Measurements from ENCODE around the gene CHD6. TPM values are rescaled to one million over a fixed set of nuclear protein-coding genes. Genes with fewer than 3 reads are reported as not detected.

The CHD6 gene
- polyA plus RNA-seq, 1 donor (not counting 4 experiments of a cell fraction or from before 2014, with no cell fraction given), result 6.8 TPM

DNA sequence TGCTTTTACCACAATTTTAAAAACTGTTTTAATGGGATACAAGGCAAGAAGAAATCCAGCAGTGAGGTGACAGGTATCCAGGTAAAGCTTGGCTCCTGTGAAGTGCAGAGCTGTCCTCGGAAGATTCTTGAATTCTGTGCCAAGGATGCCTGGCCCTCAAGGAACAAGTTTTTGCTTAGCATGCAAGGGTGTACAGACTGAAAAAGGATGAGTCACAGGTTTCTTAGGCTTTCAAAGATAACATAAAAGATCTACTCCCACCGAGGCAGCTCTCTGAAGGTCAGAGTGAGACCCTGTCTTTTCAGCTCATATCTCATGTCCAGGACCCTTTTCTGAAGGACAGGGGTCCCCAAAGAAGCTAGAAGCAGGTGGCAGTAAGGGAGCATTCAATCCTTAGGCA, 83.3 kb downstream of the CHD6 start:
- H3K4me1 ChIP-seq (ENCODE audit: control insufficient read depth, extremely low read depth, insufficient read depth, low read length), result peaks cover 6% of the 10 kb centered on the region
- no peak overlapping the region for H3K9ac ChIP-seq (ENCODE audit: control insufficient read depth, extremely low read depth, insufficient read depth, low read length)
- H3K4me2 ChIP-seq (ENCODE audit: control insufficient read depth, extremely low read depth, insufficient read depth, low read depth, low read length), result no peak overlapping the region
- no peak overlapping the region for H2AFZ ChIP-seq (ENCODE audit: control insufficient read depth, low read length)
- H3K79me2 ChIP-seq (ENCODE audit: control insufficient read depth, insufficient read depth, low read length), result no peaks in the 10 kb centered on the region
- H3K9me3 ChIP-seq (ENCODE audit: control insufficient read depth, low read depth, low read length), result no peaks in the 10 kb centered on the region
- no peaks in the 10 kb centered on the region for H3K9me1 ChIP-seq (ENCODE audit: control insufficient read depth, extremely low read depth, insufficient read depth, low read length)
- DNase-seq (ENCODE audit: low read depth, low spot score) (no peak), FAIRE-seq (no peak)
- H3K36me3 ChIP-seq (ENCODE audit: control insufficient read depth in 2 of 2, extremely low read depth in 1 of 2, insufficient read depth in 2 of 2, low read length in 2 of 2), result peaks cover 3 to 8% of the 10 kb centered on the region in 2 experiments
- no peak overlapping the region for H3K4me3 ChIP-seq (ENCODE audit: control insufficient read depth in 2 of 3, extremely low read depth in 1 of 3, insufficient read depth in 2 of 3, low read depth in 1 of 3, low read length in 3 of 3)
- no peak for TF ChIP-seq EZH2 (IDR thresholded peaks at IDR 0.05; ENCODE audit: low read length)
- TF ChIP-seq, protein P1, sequence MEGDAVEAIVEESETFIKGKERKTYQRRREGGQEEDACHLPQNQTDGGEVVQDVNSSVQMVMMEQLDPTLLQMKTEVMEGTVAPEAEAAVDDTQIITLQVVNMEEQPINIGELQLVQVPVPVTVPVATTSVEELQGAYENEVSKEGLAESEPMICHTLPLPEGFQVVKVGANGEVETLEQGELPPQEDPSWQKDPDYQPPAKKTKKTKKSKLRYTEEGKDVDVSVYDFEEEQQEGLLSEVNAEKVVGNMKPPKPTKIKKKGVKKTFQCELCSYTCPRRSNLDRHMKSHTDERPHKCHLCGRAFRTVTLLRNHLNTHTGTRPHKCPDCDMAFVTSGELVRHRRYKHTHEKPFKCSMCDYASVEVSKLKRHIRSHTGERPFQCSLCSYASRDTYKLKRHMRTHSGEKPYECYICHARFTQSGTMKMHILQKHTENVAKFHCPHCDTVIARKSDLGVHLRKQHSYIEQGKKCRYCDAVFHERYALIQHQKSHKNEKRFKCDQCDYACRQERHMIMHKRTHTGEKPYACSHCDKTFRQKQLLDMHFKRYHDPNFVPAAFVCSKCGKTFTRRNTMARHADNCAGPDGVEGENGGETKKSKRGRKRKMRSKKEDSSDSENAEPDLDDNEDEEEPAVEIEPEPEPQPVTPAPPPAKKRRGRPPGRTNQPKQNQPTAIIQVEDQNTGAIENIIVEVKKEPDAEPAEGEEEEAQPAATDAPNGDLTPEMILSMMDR (optimal IDR thresholded peaks at IDR 0.05 in 1 of 3, IDR thresholded peaks at IDR 0.05 in 1 of 3, conservative IDR thresholded peaks at IDR 0.05 in 1 of 3; ENCODE audit: extremely low read depth in 1 of 3, insufficient read depth in 2 of 3, low read length in 3 of 3), result no peak
- no peaks in the 10 kb centered on the region for H4K20me1 ChIP-seq (ENCODE audit: control insufficient read depth, extremely low read depth, insufficient read depth, low read length)
- H3K27me3 ChIP-seq (ENCODE audit: control insufficient read depth, extremely low read depth, insufficient read depth, low read length), result no peaks in the 10 kb centered on the region
- H3K27ac ChIP-seq (ENCODE audit: control insufficient read depth, insufficient read depth, low read length), result no peak overlapping the region
- dilution Hi-C loops (cut with MboI; ENCODE audit: extremely low pct_ligation_motif_present, low sequenced_read_pairs), result no loop called here

DNA sequence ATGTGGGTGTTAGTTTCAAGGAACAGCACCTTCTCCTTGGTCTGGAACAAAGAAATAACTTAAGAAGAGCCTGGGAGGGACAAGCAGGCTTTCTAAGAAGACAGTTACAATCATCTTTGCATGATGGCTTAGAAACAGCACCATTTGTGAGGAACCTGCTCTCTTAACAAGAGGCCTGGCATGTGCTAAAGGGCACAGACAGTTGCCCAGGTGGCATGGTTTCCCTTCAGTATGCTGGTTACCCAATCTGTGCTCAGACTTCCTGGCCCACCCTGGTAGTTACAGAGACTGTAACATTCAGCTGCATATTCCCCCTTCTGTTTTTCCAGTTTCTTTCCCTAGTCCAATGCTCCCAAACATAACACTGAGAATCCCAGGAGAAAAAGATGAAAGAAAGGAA, 84.0 kb downstream of the CHD6 start:
- H3K9me3 ChIP-seq (ENCODE audit: control insufficient read depth, low read depth, low read length), result no peaks in the 10 kb centered on the region
- no peak overlapping the region for H3K4me2 ChIP-seq (ENCODE audit: control insufficient read depth, extremely low read depth, insufficient read depth, low read depth, low read length)
- H3K4me1 ChIP-seq (ENCODE audit: control insufficient read depth, extremely low read depth, insufficient read depth, low read length), result peaks cover 6% of the 10 kb centered on the region
- H3K79me2 ChIP-seq (ENCODE audit: control insufficient read depth, insufficient read depth, low read length), result no peaks in the 10 kb centered on the region
- H3K9ac ChIP-seq (ENCODE audit: control insufficient read depth, extremely low read depth, insufficient read depth, low read length), result no peak overlapping the region
- dilution Hi-C loops (cut with MboI; ENCODE audit: extremely low pct_ligation_motif_present, low sequenced_read_pairs), result no loop called here
- no peak for DNase-seq (ENCODE audit: low read depth, low spot score)
- TF ChIP-seq, protein P1 (optimal IDR thresholded peaks at IDR 0.05 in 1 of 3, IDR thresholded peaks at IDR 0.05 in 1 of 3, conservative IDR thresholded peaks at IDR 0.05 in 1 of 3; ENCODE audit: extremely low read depth in 1 of 3, insufficient read depth in 2 of 3, low read length in 3 of 3), result no peak
- TF ChIP-seq EZH2 (IDR thresholded peaks at IDR 0.05; ENCODE audit: low read length), result no peak
- H3K27ac ChIP-seq (ENCODE audit: control insufficient read depth, insufficient read depth, low read length), result no peak overlapping the region
- no peaks in the 10 kb centered on the region for H3K27me3 ChIP-seq (ENCODE audit: control insufficient read depth, extremely low read depth, insufficient read depth, low read length)
- no peak overlapping the region for H2AFZ ChIP-seq (ENCODE audit: control insufficient read depth, low read length)
- H3K9me1 ChIP-seq (ENCODE audit: control insufficient read depth, extremely low read depth, insufficient read depth, low read length), result no peaks in the 10 kb centered on the region
- no peak overlapping the region for H3K4me3 ChIP-seq (ENCODE audit: control insufficient read depth in 2 of 3, extremely low read depth in 1 of 3, insufficient read depth in 2 of 3, low read depth in 1 of 3, low read length in 3 of 3)
- H3K36me3 ChIP-seq (ENCODE audit: control insufficient read depth in 2 of 2, extremely low read depth in 1 of 2, insufficient read depth in 2 of 2, low read length in 2 of 2), result peaks cover 3 to 9% of the 10 kb centered on the region in 2 experiments
- H4K20me1 ChIP-seq (ENCODE audit: control insufficient read depth, extremely low read depth, insufficient read depth, low read length), result no peaks in the 10 kb centered on the region
- no peak for FAIRE-seq

Data from keratinocyte (primary cell).